K562 (cell line): ENCODE measurements around the gene ORAI3. TPM values are rescaled to one million over a fixed set of nuclear protein-coding genes. Genes with fewer than 3 reads are reported as not detected.

Experiments used
- ATAC-seq: fragments of 200-7000 bp; cut with Tn5 transposase; 3 replicates; pipeline ENCODE4 v1.9.1; 2020; ENCODE audit warnings: moderate library complexity
- BruUV-seq: library from RNA; stranded (reverse); fragments of 400-500 nt; replicated peaks from 2 replicates; lab custom pipeline; 2021; lab: Mats Ljungman, UMichigan
- CTCF ChIA-PET: fragments of 300-600 bp; formaldehyde crosslinking; extraction: SDS; loops from one replicate; lab custom pipeline; 2021; ENCODE audit warnings: low intra/inter-chr PET ratio; lab: Yijun Ruan, JAX
- POLR2A ChIA-PET: fragments of 300-600, 350-650 bp; sonication (Branson Sonifier 250); formaldehyde crosslinking; extraction: SDS; loops from one replicate; lab custom pipeline; 2021; ENCODE audit warnings: antibody characterized with exemption, inconsistent platforms; lab: Yijun Ruan, JAX
- DNase-seq, 4 experiments: peaks; one replicate each; pipeline versions ENCODE4 v3.0.0 to v3.0.0-alpha.2; 2011 to 2018; ENCODE audit warnings: low spot score in 3 of 4, mixed read lengths in 3 of 4; ENCODE audit errors: extremely low read depth in 1 of 4
- FAIRE-seq: peaks from 2 replicates; lab custom pipeline; 2011; peaks lifted over from hg19 to GRCh38; lab: Jason Lieb, UNC
- H2AFZ ChIP-seq: 2 replicates; pipeline ENCODE4 v1.6.0; 2011; ENCODE audit warnings: low read depth, low read length, control low read depth, inconsistent platforms
- H3K27ac ChIP-seq: fragments of 200-600 bp; 3 replicates; pipeline ENCODE4 v1.8.0; 2011; ENCODE audit warnings: low read depth, mild to moderate bottlenecking, control low read depth, inconsistent platforms, low read length, moderate library complexity, mixed read lengths; ENCODE audit errors: extremely low read depth
- H3K27me3 ChIP-seq, 2 experiments: fragments of 300-600 bp in 1 of 2; 2 replicates in 1 of 2; 3 replicates in 1 of 2; pipeline versions ENCODE4 v1.6.0 to v1.8.0; 2011; ENCODE audit warnings: inconsistent platforms in 2 of 2, low read length in 2 of 2, mild to moderate bottlenecking in 1 of 2, mixed read lengths in 1 of 2, moderate library complexity in 1 of 2; ENCODE audit not compliant: control insufficient read depth in 2 of 2, insufficient read depth in 2 of 2
- H3K36me3 ChIP-seq: fragments of 300-600 bp; 3 replicates; pipeline ENCODE4 v1.8.0; 2011; ENCODE audit warnings: mild to moderate bottlenecking, low read length, inconsistent platforms; ENCODE audit not compliant: control insufficient read depth, insufficient read depth
- H3K4me1 ChIP-seq, 2 experiments: fragments of 200-600 bp in 1 of 2; replicated peaks in 1 of 2; 2 replicates in 1 of 2; 3 replicates in 1 of 2; pipeline versions ENCODE4 v1.5.1 to v1.8.0; 2011; ENCODE audit warnings: inconsistent platforms in 2 of 2, low read length in 2 of 2, mild to moderate bottlenecking in 1 of 2, mixed read lengths in 1 of 2, moderate library complexity in 1 of 2; ENCODE audit not compliant: control insufficient read depth in 2 of 2, insufficient read depth in 2 of 2
- H3K4me2 ChIP-seq: 2 replicates; pipeline ENCODE4 v1.6.1; 2011; ENCODE audit warnings: low read length, control low read depth, inconsistent platforms, mixed read lengths; ENCODE audit not compliant: insufficient read depth
- H3K4me3 ChIP-seq: fragments of 200-600 bp; sonication (generic), shearing (Covaris generic); 2 replicates; pipeline ENCODE4 v1.5.1; 2016; ENCODE audit warnings: control low read depth, inconsistent platforms
- H3K79me2 ChIP-seq: fragments of 200-600 bp; 3 replicates; pipeline ENCODE4 v1.8.0; 2011; ENCODE audit warnings: low read length, inconsistent platforms; ENCODE audit not compliant: control insufficient read depth, insufficient read depth
- H3K9ac ChIP-seq, 2 experiments: 2 replicates each; pipeline versions ENCODE4 v1.6.0 to v1.6.1; 2011; ENCODE audit warnings: low read depth in 2 of 2, low read length in 2 of 2, control low read depth in 1 of 2, inconsistent platforms in 1 of 2, mild to moderate bottlenecking in 1 of 2, mixed read lengths in 1 of 2; ENCODE audit not compliant: insufficient read depth in 1 of 2
- H3K9me1 ChIP-seq: one replicate; pipeline ENCODE4 v1.6.0; 2011; ENCODE audit warnings: inconsistent platforms, mild to moderate bottlenecking, low read length, moderate library complexity; ENCODE audit not compliant: control insufficient read depth, insufficient read depth
- H3K9me3 ChIP-seq: replicated peaks from 2 replicates; pipeline ENCODE4 v1.5.1; 2011; ENCODE audit warnings: low read depth, low read length, inconsistent platforms; ENCODE audit not compliant: control insufficient read depth, insufficient read depth
- H4K20me1 ChIP-seq: replicated peaks from 2 replicates; pipeline ENCODE4 v1.6.1; 2011; ENCODE audit warnings: low read length, inconsistent platforms, mixed read lengths; ENCODE audit not compliant: control insufficient read depth, insufficient read depth
- CREB1 ChIP-seq, 2 experiments: sonication (generic) in 1 of 2; formaldehyde crosslinking in 1 of 2; IDR thresholded peaks; 2 replicates each; pipeline versions ENCODE4 v1.6.1 to v1.8.0; 2012 to 2022; ENCODE audit warnings: inconsistent platforms in 1 of 2, mild to moderate bottlenecking in 1 of 2, missing genetic modification reagents in 1 of 2, moderate library complexity in 1 of 2
- GTF3C2 ChIP-seq: IDR thresholded peaks from 3 replicates; pipeline ENCODE4 v1.6.1; 2011; ENCODE audit warnings: borderline replicate concordance, mild to moderate bottlenecking, moderate library complexity; ENCODE audit not compliant: insufficient read length; ENCODE audit errors: extremely low read depth
- PCBP2 ChIP-seq: fragments of 200-400 bp; formaldehyde crosslinking; IDR thresholded peaks from 2 replicates; pipeline ENCODE4 v1.6.1; 2018; ENCODE audit warnings: low read length, low read depth, mild to moderate bottlenecking, moderate library complexity; ENCODE audit not compliant: poor library complexity, severe bottlenecking
- POLR2A ChIP-seq: fragments of 450-650 bp; conservative IDR thresholded peaks from 2 replicates; pipeline ENCODE4 v1.6.1; 2016
- POLR2H ChIP-seq: IDR thresholded peaks from 2 replicates; pipeline ENCODE4 v1.6.1; 2016; ENCODE audit warnings: missing genetic modification characterization, low read depth, mild to moderate bottlenecking, control low read depth, missing compliant biosample characterization, moderate library complexity
- SUPT5H ChIP-seq: fragments of 450-650 bp; IDR thresholded peaks from 2 replicates; pipeline ENCODE4 v1.6.1; 2016
- TAF1 ChIP-seq: IDR thresholded peaks from 2 replicates; pipeline ENCODE4 v1.6.1; 2011; ENCODE audit warnings: mild to moderate bottlenecking, low read length, moderate library complexity; ENCODE audit not compliant: insufficient read depth, control insufficient read depth, severe bottlenecking; ENCODE audit errors: extremely low read depth
- TOE1 ChIP-seq, 2 experiments: fragments of 450-650 bp in 1 of 2; sonication (generic) in 1 of 2; formaldehyde crosslinking in 1 of 2; IDR thresholded peaks; 2 replicates each; pipeline versions ENCODE4 v1.7.1 to v1.8.0; 2016 to 2022; ENCODE audit warnings: borderline replicate concordance in 2 of 2, mild to moderate bottlenecking in 2 of 2, antibody characterized with exemption in 1 of 2, inconsistent platforms in 1 of 2, low read depth in 1 of 2, missing genetic modification reagents in 1 of 2, moderate library complexity in 1 of 2
- YY1 ChIP-seq, 3 experiments: IDR thresholded peaks; 2 replicates each; pipeline ENCODE4 v1.6.1; 2011; ENCODE audit warnings: low read length in 2 of 3, mild to moderate bottlenecking in 2 of 3, moderate library complexity in 2 of 3, borderline replicate concordance in 1 of 3, control low read depth in 1 of 3, low read depth in 1 of 3; ENCODE audit not compliant: insufficient read depth in 3 of 3, insufficient replicate concordance in 2 of 3, control insufficient read depth in 1 of 3, insufficient read length in 1 of 3; ENCODE audit errors: extremely low read depth in 1 of 3
- ZNF785 ChIP-seq: fragments of 250-450 bp; sonication (Bioruptor Pico); IDR thresholded peaks from 2 replicates; pipeline ENCODE4 v1.4.0; 2020; ENCODE audit warnings: mild to moderate bottlenecking
- WGBS: fragments of 100-300 bp; shearing (Covaris generic); methylation state at CpG from one replicate; pipeline ENCODE4 v1.1.6; 2016; ENCODE audit warnings: low coverage, mixed read lengths; ENCODE audit not compliant: insufficient coverage; ENCODE audit errors: missing lambda C conversion rate; 5-methylcytosine and 5-hydroxymethylcytosine counted together
- in situ Hi-C: fragments of 300-500 bp; cut with MboI; formaldehyde crosslinking; loops from 4 replicates; pipeline ENCODE4 v1.15.0; 2018; ENCODE audit warnings: inconsistent platforms, mixed read lengths
- intact Hi-C: fragments of 100-400 bp; cut with micrococcal nuclease; formaldehyde crosslinking; loops from 2 replicates; pipeline ENCODE4 v1.14.2; 2022
- polyA plus RNA-seq, 8 experiments: library from polyadenylated mRNA; depleted of rRNA in 4 of 8; stranded (reverse) in 5 of 8; unstranded in 3 of 8; fragments of >200 nt; fragmentation: Nextera tagmentation in 2 of 8; fragmentation: Illumina TruSeq in 1 of 8; extraction: Ambion mirVana in 2 of 8; extraction: Trizol in 1 of 8; gene quantifications; 2 replicates each; pipeline versions ENCODE4 v1.2.1 to v1.2.3, GENCODE V29; 2011 to 2014; ENCODE audit warnings: inconsistent platforms in 1 of 8, missing spikeins in 1 of 8
- total RNA-seq, 7 experiments: library from RNA; depleted of rRNA in 6 of 7; stranded (reverse); fragments of >200 nt in 6 of 7; fragmentation: Illumina TruSeq in 2 of 7; extraction: Trizol in 2 of 7; gene quantifications; 2 replicates each; pipeline versions ENCODE4 v1.2.1 to v1.2.3, GENCODE V29; 2011 to 2021; ENCODE audit warnings: low replicate concordance in 1 of 7
- TF ChIP-seq, protein P1 (sequence below): IDR thresholded peaks from 2 replicates; pipeline ENCODE4 v1.6.1; 2016; ENCODE audit warnings: missing genetic modification characterization, missing compliant biosample characterization

Gene ORAI3
- total and polyA plus RNA-seq, 9 of the 15 experiments (the other 6 are each of a cell fraction or from before 2014, with no cell fraction given) = 4.9 to 23.3 (median 14.1) TPM

GRCh38 chr16:30951750-30952149, 2.9 kb downstream of the ORAI3 start:
- Histone ChIP-seq H3K79me2 (peaks cover 36% of the 10 kb centered on the region), H3K27me3 (no peaks in the 10 kb centered on the region), H3K36me3 (peaks cover 26% of the 10 kb centered on the region; the same call in 2 of the 3 replicates), H3K9ac (no peak overlapping the region), H3K4me2 (no peak overlapping the region), H3K9me3 (no peaks in the 10 kb centered on the region), H2AFZ (no peak overlapping the region), H3K4me1 (peaks cover 35 to 64% of the 10 kb centered on the region in 2 experiments), H3K9me1 (peaks cover 8% of the 10 kb centered on the region), H4K20me1 (no peaks in the 10 kb centered on the region), H3K4me3 (no peak overlapping the region), H3K27ac (no peak overlapping the region)
- FAIRE-seq = no peak
- no TSS peak for BruUV-seq
- in situ Hi-C loops (loop anchor here (10.0 to 25.0 kb wide), 2 partner anchors 743 to 911 kb away; partner anchors contain the start of gene ZNF267), intact Hi-C loops (loop anchor here (2.0 to 10.0 kb wide), 3 partner anchors 17 to 503 kb away; partner anchors contain the start of genes ARMC5 and VKORC1)
- ATAC-seq = no peak
- 53% methylated on average over 3 of the region's 3 CpGs for WGBS
- ChIA-PET POLR2A (interaction anchor here (0.6 to 3.8 kb wide), 3 partner anchors 11 to 241 kb away, joined by 3 to 11 read pairs (median 3); no protein-coding TSS in a partner anchor), CTCF (no interaction called here)
- no peak for TF ChIP-seq POLR2H (tag)
- TF ChIP-seq SUPT5H = peak; percentile 46; the same call in 1 of the 2 replicates
- no peak for TF ChIP-seq GTF3C2
- no peak for TF ChIP-seq TAF1
- peak in 1 of 3 experiments; percentile 29 for TF ChIP-seq YY1 (IDR thresholded peaks at IDR 0.05; ENCODE audit: borderline replicate concordance in 1 of 3, control insufficient read depth in 1 of 3, extremely low read depth in 1 of 3, insufficient read depth in 3 of 3, insufficient read length in 1 of 3, insufficient replicate concordance in 2 of 3, low read depth in 1 of 3, low read length in 2 of 3)
- TF ChIP-seq, protein P1, sequence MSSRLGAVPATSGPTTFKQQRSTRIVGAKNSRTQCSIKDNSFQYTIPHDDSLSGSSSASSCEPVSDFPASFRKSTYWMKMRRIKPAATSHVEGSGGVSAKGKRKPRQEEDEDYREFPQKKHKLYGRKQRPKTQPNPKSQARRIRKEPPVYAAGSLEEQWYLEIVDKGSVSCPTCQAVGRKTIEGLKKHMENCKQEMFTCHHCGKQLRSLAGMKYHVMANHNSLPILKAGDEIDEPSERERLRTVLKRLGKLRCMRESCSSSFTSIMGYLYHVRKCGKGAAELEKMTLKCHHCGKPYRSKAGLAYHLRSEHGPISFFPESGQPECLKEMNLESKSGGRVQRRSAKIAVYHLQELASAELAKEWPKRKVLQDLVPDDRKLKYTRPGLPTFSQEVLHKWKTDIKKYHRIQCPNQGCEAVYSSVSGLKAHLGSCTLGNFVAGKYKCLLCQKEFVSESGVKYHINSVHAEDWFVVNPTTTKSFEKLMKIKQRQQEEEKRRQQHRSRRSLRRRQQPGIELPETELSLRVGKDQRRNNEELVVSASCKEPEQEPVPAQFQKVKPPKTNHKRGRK (tag) = 0 out of 2 replicates have a peak, but pooled peaks have one; percentile 24
- TF ChIP-seq CREB1 (IDR thresholded peaks at IDR 0.05) = no peak
- TF ChIP-seq CREB1 (CRISPR knock-in tag; IDR thresholded peaks at IDR 0.05) = no peak
- no peak for TF ChIP-seq TOE1 (IDR thresholded peaks at IDR 0.05; ENCODE audit: borderline replicate concordance)
- no peak for TF ChIP-seq TOE1 (CRISPR knock-in tag; IDR thresholded peaks at IDR 0.05; ENCODE audit: borderline replicate concordance, low read depth)
- TF ChIP-seq PCBP2 = no peak
- TF ChIP-seq ZNF785 (CRISPR knock-in tag) = no peak
- 0 out of 2 replicates have a peak, but pooled peaks have one; percentile 21 for TF ChIP-seq POLR2A
- no peak for DNase-seq
